Spinal cord (tissue), 10 donors: ENCODE data around the gene KIF25. TPM values are rescaled to one million over a fixed set of nuclear protein-coding genes. Genes with fewer than 3 reads are reported as not detected.
A peak's percentile ranks its signal among the peaks of the same experiment; 100 is the strongest.
"Not testable (repeated sequence)": the region's sequence is repeated elsewhere in the genome, so short reads cannot be mapped to it uniquely, and the experiment has no call there.

Experiments used
- DNase-seq, 6 donors: peaks; one replicate each; pipeline versions ENCODE4 v3.0.0 to v3.0.0-alpha.2; 2013 to 2015; ENCODE audit warnings: low spot score in 6 of 6, low read depth in 4 of 6
- H3K27ac ChIP-seq: one replicate; pipeline ENCODE4 v1.5.1; 2013; ENCODE audit warnings: low read depth, low read length, control low read depth
- H3K27me3 ChIP-seq: one replicate; pipeline ENCODE4 v1.6.1; 2013; ENCODE audit warnings: low read length; ENCODE audit not compliant: control insufficient read depth, insufficient read depth
- H3K36me3 ChIP-seq: one replicate; pipeline ENCODE4 v1.6.1; 2013; ENCODE audit warnings: low read length; ENCODE audit not compliant: control insufficient read depth, insufficient read depth
- H3K4me1 ChIP-seq: one replicate; pipeline ENCODE4 v1.6.1; 2013; ENCODE audit warnings: low read length; ENCODE audit not compliant: control insufficient read depth, insufficient read depth
- H3K4me3 ChIP-seq: one replicate; pipeline ENCODE4 v1.5.1; 2013; ENCODE audit warnings: low read depth, low read length, control low read depth
- H3K9me3 ChIP-seq: one replicate; pipeline ENCODE4 v1.6.1; 2013; ENCODE audit warnings: low read length; ENCODE audit not compliant: control insufficient read depth, insufficient read depth
- WGBS: methylation state at CpG from one replicate; pipeline ENCODE4 v1.1.5; 2013; ENCODE audit warnings: missing lambda C conversion rate; ENCODE audit not compliant: insufficient coverage; 5-methylcytosine and 5-hydroxymethylcytosine counted together
- polyA plus RNA-seq, 2 donors: library from polyadenylated mRNA; unstranded; fragments of 120-200 nt; gene quantifications; one replicate each; pipeline ENCODE4 v1.2.1, GENCODE V29; 2013; ENCODE audit not compliant: insufficient read length in 2 of 2
- total RNA-seq, 2 donors: library from RNA; depleted of rRNA in 1 of 2; stranded (reverse); fragments of 120-200 nt in 1 of 2; fragments of >200 nt in 1 of 2; gene quantifications; one replicate each; pipeline versions ENCODE4 v1.2.3 to v1.2.4, GENCODE V29; 2013 to 2014
- donor health status: healthy.

Gene KIF25
- total and polyA plus RNA-seq, 4 donors: 1.2 to 3.0 (median 2.2) TPM; not detected in 1

GRCh38 chr6:168070804-168071203, 73.3 kb downstream of the KIF25 start:
- no peaks in the 10 kb centered on the region for H3K36me3 ChIP-seq
- no peak overlapping the region for H3K27ac ChIP-seq
- H3K4me3 ChIP-seq: no peak overlapping the region
- H3K9me3 ChIP-seq: no peaks in the 10 kb centered on the region
- H3K27me3 ChIP-seq: no peaks in the 10 kb centered on the region
- no peak for DNase-seq
- 89% methylated on average over 7 of the region's 7 CpGs for WGBS
- H3K4me1 ChIP-seq: no peaks in the 10 kb centered on the region

- WGBS: 81% methylated on average over 9 of the region's 9 CpGs
- H3K9me3 ChIP-seq: no peaks in the 10 kb centered on the region
- H3K4me3 ChIP-seq: no peak overlapping the region
- no peaks in the 10 kb centered on the region for H3K4me1 ChIP-seq
- H3K36me3 ChIP-seq: no peaks in the 10 kb centered on the region
- no peak for DNase-seq
- no peak overlapping the region for H3K27ac ChIP-seq
- no peaks in the 10 kb centered on the region for H3K27me3 ChIP-seq
These were observed 74.1 kb downstream of the KIF25 start for GRCh38 chr6:168071620-168072019.

DNA sequence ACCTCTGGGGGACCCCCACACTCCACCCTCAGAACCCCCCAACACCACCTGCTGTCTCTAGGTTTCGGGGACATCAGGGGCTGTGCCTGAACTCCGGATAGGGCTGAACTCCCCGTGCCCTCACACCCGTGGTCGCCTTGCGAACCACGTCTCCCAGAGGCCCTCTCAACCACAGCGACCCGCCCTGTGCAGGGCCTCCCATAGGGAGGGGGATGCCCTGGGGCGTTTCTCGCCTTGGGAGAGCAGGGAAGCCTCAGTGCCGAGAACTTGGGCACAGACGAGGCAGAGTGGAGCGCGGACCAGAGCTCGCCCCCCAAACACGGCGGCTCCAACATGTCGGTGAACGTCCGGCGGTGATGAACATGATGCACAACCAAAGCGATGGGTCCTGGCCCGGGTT, 74.8 kb downstream of the KIF25 start:
- no peaks in the 10 kb centered on the region for H3K9me3 ChIP-seq
- no peaks in the 10 kb centered on the region for H3K36me3 ChIP-seq
- H3K4me1 ChIP-seq: no peaks in the 10 kb centered on the region
- DNase-seq: no peak
- no peak overlapping the region for H3K4me3 ChIP-seq
- H3K27ac ChIP-seq: no peak overlapping the region
- 83% methylated on average over 17 of the region's 24 CpGs for WGBS
- no peaks in the 10 kb centered on the region for H3K27me3 ChIP-seq

GRCh38 chr6:168072730-168073129, 75.3 kb downstream of the KIF25 start:
- 77% methylated on average over 3 of the region's 4 CpGs for WGBS
- H3K36me3 ChIP-seq: no peaks in the 10 kb centered on the region
- H3K4me3 ChIP-seq: no peak overlapping the region
- H3K9me3 ChIP-seq: no peaks in the 10 kb centered on the region
- H3K27ac ChIP-seq: no peak overlapping the region
- H3K4me1 ChIP-seq: no peaks in the 10 kb centered on the region
- no peaks in the 10 kb centered on the region for H3K27me3 ChIP-seq
- no peak for DNase-seq

GRCh38 chr6:168073937-168074730, 76.7 kb downstream of the KIF25 start:
- H3K27me3 ChIP-seq: no peaks in the 10 kb centered on the region
- H3K36me3 ChIP-seq: no peaks in the 10 kb centered on the region
- no peaks in the 10 kb centered on the region for H3K9me3 ChIP-seq
- no peak for DNase-seq
- 91% methylated on average over 11 of the region's 13 CpGs for WGBS
- no peak overlapping the region for H3K27ac ChIP-seq
- H3K4me1 ChIP-seq: peaks cover 11% of the 10 kb centered on the region
- no peak overlapping the region for H3K4me3 ChIP-seq

DNA sequence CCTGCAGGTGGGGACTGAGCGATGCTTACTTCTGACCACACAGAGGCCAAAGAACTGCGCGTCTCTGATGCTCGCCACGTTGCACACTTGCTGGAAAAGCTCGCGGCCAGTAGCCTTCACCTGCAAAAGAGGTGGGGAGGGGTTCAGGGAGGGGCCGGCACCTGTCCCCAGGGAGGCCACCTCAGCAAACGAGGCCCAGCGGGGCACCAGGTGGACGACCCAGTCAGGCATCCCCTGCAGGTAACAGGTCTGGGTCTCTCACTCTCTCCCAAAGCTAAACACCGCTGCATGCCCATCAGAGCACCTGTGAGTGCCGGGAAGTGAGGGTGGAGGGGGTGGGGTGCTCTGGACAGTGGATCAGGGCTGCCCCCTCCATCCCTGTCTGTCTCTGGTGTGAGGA, 77.7 kb downstream of the KIF25 start:
- 89% methylated on average over 12 of the region's 13 CpGs for WGBS
- no peak for DNase-seq

GRCh38 chr6:168075787-168076202, 78.3 kb downstream of the KIF25 start:
- WGBS: 89% methylated on average over 28 of the region's 34 CpGs
- Histone ChIP-seq H3K9me3 (no peaks in the 10 kb centered on the region), H3K4me1 (peaks cover 18% of the 10 kb centered on the region), H3K36me3 (no peaks in the 10 kb centered on the region), H3K27me3 (no peaks in the 10 kb centered on the region), H3K4me3 (no peak overlapping the region), H3K27ac (no peak overlapping the region)
- DNase-seq: no peak

More for the DNA sequence above, 77.7 kb downstream of the KIF25 start:
- Histone ChIP-seq H3K36me3 (no peaks in the 10 kb centered on the region), H3K27me3 (no peaks in the 10 kb centered on the region), H3K4me3 (no peak overlapping the region), H3K9me3 (no peaks in the 10 kb centered on the region), H3K4me1 (peaks cover 18% of the 10 kb centered on the region), H3K27ac (no peak overlapping the region)

- H3K27me3 ChIP-seq, H3K4me3 ChIP-seq, DNase-seq, H3K9me3 ChIP-seq, H3K27ac ChIP-seq, H3K36me3 ChIP-seq: not testable (repeated sequence)
- WGBS: 96% methylated on average over 7 of the region's 7 CpGs
- peaks cover 22% of the 10 kb centered on the region for H3K4me1 ChIP-seq
These were observed 79.9 kb downstream of the KIF25 start for GRCh38 chr6:168077401-168077800.

- peak in 2 of 6 donors; percentile 55 to 66 for DNase-seq
- WGBS: 61% methylated on average over 16 of the region's 21 CpGs
These were observed 80.9 kb downstream of the KIF25 start for GRCh38 chr6:168078175-168078942.

More at GRCh38 chr6:168078175-168078942, 80.9 kb downstream of the KIF25 start:
- Histone ChIP-seq H3K27me3 (no peaks in the 10 kb centered on the region), H3K27ac (no peak overlapping the region), H3K9me3 (no peaks in the 10 kb centered on the region), H3K4me1 (peaks cover 31% of the 10 kb centered on the region), H3K36me3 (no peaks in the 10 kb centered on the region), H3K4me3 (no peak overlapping the region)
